Heart left ventricle (tissue), 13 donors: ENCODE measurements around the gene UNC80.

Experiments used
- POLR2A ChIP-seq, 2 donors: fragments of 450-650 bp; IDR thresholded peaks; one replicate each; pipeline ENCODE4 v1.6.1; 2017; ENCODE audit warnings: antibody characterized with exemption in 2 of 2, mild to moderate bottlenecking in 2 of 2, moderate library complexity in 2 of 2
- TF ChIP-seq, protein P1 (sequence below), 12 donors: fragments of 200-600 bp; sonication (generic) in 4 of 12; IDR thresholded peaks; one replicate each; pipeline versions ENCODE4 v1.5.0 to v1.8.0; 2018 to 2022; ENCODE audit warnings: antibody characterized with exemption in 12 of 12, mild to moderate bottlenecking in 5 of 12
- donor health status: ischemic (EF 13 %, LVEDD 7.1; RV severe dilation, severe dysfunction).
- donor health status: DM: no; HTN: yes; CAD: no.
- donor health status: DM: no; HTN: no; CAD: no.
- donor health status: ischemic (EF 25% LVEDD 6.9; RV normal size, moderate dysfunction).
- donor health status: ischemic (EF 25% LVEDD 5.7; RV mildly dilated, moderate dysfunction).
- donor health status: ischemic (EF 35%, LVEDD 5.7; RV mildly dilated, moderate dysfunction).
- donor health status: nonischemic (EF 11% LVEDD 7.7; RV severe dilation, severe dysfunction).
- donor health status: DM: yes; HTN: yes; CAD: no.
- donor health status: PGD.
- donor health status: ischemic (EF 29% LVEDD 5.4; RV normal size, mild dysfunction).
- donor health status: nonischemic (EF 23%, LVEDD 6.1; RV moderate dilation, normal function).

DNA sequence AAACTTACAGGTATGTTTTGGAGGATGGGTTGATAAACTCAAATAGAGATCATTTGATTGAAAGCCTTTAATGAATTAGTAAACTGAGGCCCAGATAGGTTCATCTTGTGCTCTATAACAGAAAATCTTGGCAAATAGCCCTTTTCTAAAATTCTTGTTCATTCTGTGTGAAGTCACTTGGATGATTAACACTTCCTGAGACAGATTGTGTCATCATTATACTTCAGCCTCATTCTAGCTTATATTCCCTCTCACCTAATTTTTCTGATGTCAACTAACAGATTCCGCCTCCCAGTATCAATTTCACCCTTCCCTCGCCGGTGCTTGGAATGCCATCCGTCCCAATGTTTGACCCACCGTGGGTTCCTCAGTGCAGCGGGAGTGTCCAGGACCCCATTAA, 146.6 kb downstream of the UNC80 start:
- TF ChIP-seq, protein P1, sequence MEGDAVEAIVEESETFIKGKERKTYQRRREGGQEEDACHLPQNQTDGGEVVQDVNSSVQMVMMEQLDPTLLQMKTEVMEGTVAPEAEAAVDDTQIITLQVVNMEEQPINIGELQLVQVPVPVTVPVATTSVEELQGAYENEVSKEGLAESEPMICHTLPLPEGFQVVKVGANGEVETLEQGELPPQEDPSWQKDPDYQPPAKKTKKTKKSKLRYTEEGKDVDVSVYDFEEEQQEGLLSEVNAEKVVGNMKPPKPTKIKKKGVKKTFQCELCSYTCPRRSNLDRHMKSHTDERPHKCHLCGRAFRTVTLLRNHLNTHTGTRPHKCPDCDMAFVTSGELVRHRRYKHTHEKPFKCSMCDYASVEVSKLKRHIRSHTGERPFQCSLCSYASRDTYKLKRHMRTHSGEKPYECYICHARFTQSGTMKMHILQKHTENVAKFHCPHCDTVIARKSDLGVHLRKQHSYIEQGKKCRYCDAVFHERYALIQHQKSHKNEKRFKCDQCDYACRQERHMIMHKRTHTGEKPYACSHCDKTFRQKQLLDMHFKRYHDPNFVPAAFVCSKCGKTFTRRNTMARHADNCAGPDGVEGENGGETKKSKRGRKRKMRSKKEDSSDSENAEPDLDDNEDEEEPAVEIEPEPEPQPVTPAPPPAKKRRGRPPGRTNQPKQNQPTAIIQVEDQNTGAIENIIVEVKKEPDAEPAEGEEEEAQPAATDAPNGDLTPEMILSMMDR (IDR thresholded peaks at IDR 0.05), result no peak
- TF ChIP-seq POLR2A (IDR thresholded peaks at IDR 0.05), result no peak
